Neuronal stem cell (in vitro differentiated cells): ENCODE results near the gene ACTL10.

Source experiments
- DNase-seq: peaks from one replicate; pipeline ENCODE4 v3.0.0-alpha.2; 2013; ENCODE audit warnings: low spot score
- H2AFZ ChIP-seq: one replicate; pipeline ENCODE4 v1.6.1; 2013; ENCODE audit warnings: mild to moderate bottlenecking, low read length, inconsistent platforms
- H2AK5ac ChIP-seq: 2 replicates; pipeline ENCODE4 v1.6.1; 2013; ENCODE audit warnings: low read depth, mild to moderate bottlenecking, inconsistent platforms, low read length, moderate library complexity, mixed read lengths
- H2BK120ac ChIP-seq: 2 replicates; pipeline ENCODE4 v1.6.1; 2013; ENCODE audit warnings: low read depth, mild to moderate bottlenecking, inconsistent platforms, low read length, moderate library complexity, mixed read lengths
- H2BK12ac ChIP-seq: one replicate; pipeline ENCODE4 v1.6.1; 2013; ENCODE audit warnings: low read length, inconsistent platforms
- H2BK15ac ChIP-seq: 2 replicates; pipeline ENCODE4 v1.6.1; 2013; ENCODE audit warnings: mild to moderate bottlenecking, low read length, inconsistent platforms, mixed read lengths
- H2BK5ac ChIP-seq: one replicate; pipeline ENCODE4 v1.6.1; 2013; ENCODE audit warnings: inconsistent platforms, mild to moderate bottlenecking, low read length, moderate library complexity
- H3K14ac ChIP-seq: one replicate; pipeline ENCODE4 v1.6.1; 2013; ENCODE audit warnings: low read length, inconsistent platforms
- H3K18ac ChIP-seq: 2 replicates; pipeline ENCODE4 v1.6.1; 2013; ENCODE audit warnings: low read length, inconsistent platforms
- H3K23ac ChIP-seq: 2 replicates; pipeline ENCODE4 v1.6.1; 2013; ENCODE audit warnings: low read depth, mild to moderate bottlenecking, mixed read lengths, low read length, inconsistent platforms; ENCODE audit not compliant: poor library complexity
- H3K27ac ChIP-seq: replicated peaks from 3 replicates; pipeline ENCODE4 v1.5.1; 2013; ENCODE audit warnings: low read length, inconsistent platforms
- H3K27me3 ChIP-seq, 3 experiments: 2 replicates each; pipeline ENCODE4 v1.6.1; 2013; ENCODE audit warnings: low read length in 3 of 3, mild to moderate bottlenecking in 2 of 3, inconsistent platforms in 1 of 3, low read depth in 1 of 3, mixed read lengths in 1 of 3, moderate library complexity in 1 of 3; ENCODE audit not compliant: control insufficient read depth in 3 of 3, insufficient read depth in 3 of 3
- H3K36me3 ChIP-seq, 2 donors: replicated peaks in 1 of 2; 2 replicates each; pipeline ENCODE4 v1.6.1; 2013; ENCODE audit warnings: low read length in 2 of 2; ENCODE audit not compliant: control insufficient read depth in 2 of 2, insufficient read depth in 2 of 2
- H3K4ac ChIP-seq: 2 replicates; pipeline ENCODE4 v1.6.1; 2013; ENCODE audit warnings: inconsistent platforms, mild to moderate bottlenecking, low read length, moderate library complexity
- H3K4me1 ChIP-seq, 2 donors: 1 replicate in 1 of 2; 2 replicates in 1 of 2; pipeline ENCODE4 v1.6.1; 2013; ENCODE audit warnings: low read length in 2 of 2, low read depth in 1 of 2; ENCODE audit not compliant: control insufficient read depth in 2 of 2, insufficient read depth in 1 of 2
- H3K4me2 ChIP-seq: one replicate; pipeline ENCODE4 v1.6.1; 2013; ENCODE audit warnings: mild to moderate bottlenecking, low read length, inconsistent platforms; ENCODE audit not compliant: insufficient read depth, poor library complexity, severe bottlenecking
- H3K4me3 ChIP-seq, 2 donors: 2 replicates each; pipeline ENCODE4 v1.5.1; 2013; ENCODE audit warnings: low read length in 2 of 2, mild to moderate bottlenecking in 2 of 2, inconsistent platforms in 1 of 2, moderate library complexity in 1 of 2
- H3K79me1 ChIP-seq: one replicate; pipeline ENCODE4 v1.6.1; 2013; ENCODE audit warnings: low read depth, mild to moderate bottlenecking, inconsistent platforms, low read length, moderate library complexity
- H3K9ac ChIP-seq: one replicate; pipeline ENCODE4 v1.6.1; 2013; ENCODE audit warnings: mild to moderate bottlenecking, low read depth, low read length, inconsistent platforms; ENCODE audit not compliant: poor library complexity
- H3K9me3 ChIP-seq, 2 donors: replicated peaks in 1 of 2; 2 replicates each; pipeline versions ENCODE3 to v1.6.1; 2013; ENCODE audit warnings: low read length in 2 of 2, mild to moderate bottlenecking in 2 of 2, inconsistent platforms in 1 of 2, low read depth in 1 of 2, mixed read lengths in 1 of 2, moderate library complexity in 1 of 2; ENCODE audit not compliant: control insufficient read depth in 2 of 2, insufficient read depth in 1 of 2
- H4K8ac ChIP-seq: one replicate; pipeline ENCODE4 v1.6.1; 2013; ENCODE audit warnings: low read depth, mild to moderate bottlenecking, inconsistent platforms, low read length, moderate library complexity
- H4K91ac ChIP-seq: one replicate; pipeline ENCODE4 v1.6.1; 2013; ENCODE audit warnings: low read length, low read depth, mild to moderate bottlenecking, inconsistent platforms; ENCODE audit not compliant: poor library complexity
- WGBS, 2 donors: extraction: QIAGEN DNeasy Blood & Tissue Kit; methylation state at CpG; one replicate each; pipeline ENCODE4 v1.1.7; 2013; ENCODE audit warnings: missing lambda C conversion rate in 2 of 2, mixed read lengths in 1 of 2; ENCODE audit not compliant: insufficient read length in 2 of 2, insufficient replicate concordance in 1 of 2; ENCODE audit errors: extremely low coverage in 2 of 2; 5-methylcytosine and 5-hydroxymethylcytosine counted together

Gene ACTL10

GRCh38 chr20:33675136-33675959, 8.6 kb downstream of the ACTL10 start:
- Histone ChIP-seq H3K27ac (no peak overlapping the region), H3K4ac (no peak overlapping the region), H2BK120ac (no peak overlapping the region), H4K8ac (no peak overlapping the region), H3K14ac (no peak overlapping the region), H3K27me3 (no peaks in the 10 kb centered on the region), H3K23ac (no peak overlapping the region), H3K18ac (no peak overlapping the region), H3K79me1 (peaks cover 9% of the 10 kb centered on the region), H2BK15ac (no peak overlapping the region), H3K4me1 (peaks cover 26 to 29% of the 10 kb centered on the region in 2 donors), H3K36me3 (peaks cover 35 to 63% of the 10 kb centered on the region in 2 donors), H2BK5ac (no peak overlapping the region), H3K4me2 (peak overlapping the region; percentile 94), H3K4me3 (peak overlapping the region; percentile 62 to 79), H2AK5ac (no peak overlapping the region), H3K9me3 (peaks cover 0 to 7% of the 10 kb centered on the region in 2 donors), H2AFZ (peak overlapping the region; percentile 94), H4K91ac (no peak overlapping the region), H2BK12ac (no peak overlapping the region), H3K9ac (no peak overlapping the region)
- WGBS, 2 donors = no CpG with 5 or more reads among the region's 16 CpGs
- DNase-seq = no peak

- no peak overlapping the region for H3K4me2 ChIP-seq
- H3K18ac ChIP-seq = no peak overlapping the region
- no peak for DNase-seq
- no peak overlapping the region for H4K8ac ChIP-seq
- no peaks in the 10 kb centered on the region for H3K27me3 ChIP-seq
- H2AFZ ChIP-seq = no peak overlapping the region
- H3K23ac ChIP-seq = no peak overlapping the region
- peaks cover 9% of the 10 kb centered on the region for H3K79me1 ChIP-seq
- no peak overlapping the region for H2BK12ac ChIP-seq
- H3K14ac ChIP-seq = no peak overlapping the region
- H2BK5ac ChIP-seq = no peak overlapping the region
- H3K4me1 ChIP-seq = peaks cover 26 to 29% of the 10 kb centered on the region in 2 donors
- peaks cover 0 to 7% of the 10 kb centered on the region in 2 donors for H3K9me3 ChIP-seq
- H3K9ac ChIP-seq = no peak overlapping the region
- no CpG with 5 or more reads among the region's 11 CpGs for WGBS, 2 donors
- H3K4ac ChIP-seq = no peak overlapping the region
- H2AK5ac ChIP-seq = no peak overlapping the region
- no peak overlapping the region for H2BK120ac ChIP-seq
- H3K4me3 ChIP-seq = no peak overlapping the region
- no peak overlapping the region for H3K27ac ChIP-seq
- no peak overlapping the region for H2BK15ac ChIP-seq
- H3K36me3 ChIP-seq = peaks cover 39 to 63% of the 10 kb centered on the region in 2 donors
- H4K91ac ChIP-seq = no peak overlapping the region
These were observed 9.4 kb downstream of the ACTL10 start for GRCh38 chr20:33676121-33676520.

- no CpG with 5 or more reads among the region's 31 CpGs for WGBS, 2 donors
- Histone ChIP-seq H3K4ac (no peak overlapping the region), H2AFZ (no peak overlapping the region), H2BK5ac (no peak overlapping the region), H3K9ac (no peak overlapping the region), H4K8ac (no peak overlapping the region), H3K79me1 (peaks cover 9% of the 10 kb centered on the region), H3K27me3 (no peaks in the 10 kb centered on the region), H2AK5ac (no peak overlapping the region), H3K9me3 (peaks cover 0 to 7% of the 10 kb centered on the region in 2 donors), H3K18ac (no peak overlapping the region), H2BK15ac (no peak overlapping the region), H3K27ac (no peak overlapping the region), H3K4me1 (peaks cover 26 to 30% of the 10 kb centered on the region in 2 donors), H3K4me3 (no peak overlapping the region), H3K23ac (no peak overlapping the region), H2BK120ac (no peak overlapping the region), H3K4me2 (no peak overlapping the region), H3K36me3 (peaks cover 39 to 63% of the 10 kb centered on the region in 2 donors), H4K91ac (no peak overlapping the region), H3K14ac (no peak overlapping the region), H2BK12ac (peak overlapping the region; percentile 49)
- no peak for DNase-seq
These were observed 10.2 kb downstream of the ACTL10 start for GRCh38 chr20:33676652-33677645.
